ENCODE results near the gene FBLN5.

FBLN5 gene

DNA sequence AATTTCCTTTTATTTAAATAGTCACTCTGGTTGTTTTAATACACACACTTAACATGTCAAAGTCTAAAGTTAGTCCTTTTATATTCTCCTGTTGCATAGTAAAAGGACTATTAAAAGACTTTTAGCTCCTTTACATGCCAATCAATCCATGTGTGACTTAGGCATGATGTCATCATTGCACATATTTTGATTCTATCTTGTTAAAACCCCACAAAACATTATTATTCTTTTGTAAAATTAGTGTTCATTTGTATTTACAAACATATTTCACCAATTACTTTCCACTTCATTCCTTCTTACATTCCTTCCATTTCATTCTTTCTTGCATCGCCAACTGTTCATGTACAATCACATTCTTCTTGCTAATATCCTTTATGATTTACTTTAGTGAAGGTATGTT, 119.7 kb downstream of the FBLN5 start:
- DNase-seq (ENCODE audit: low read depth), result no peak

Measured in fibroblast of the conjunctiva (primary cell).